ENCODE results near the gene STK24. TPM values are rescaled to one million over a fixed set of nuclear protein-coding genes. Genes with fewer than 3 reads are reported as not detected.

Gene STK24
- total RNA-seq, 1 donor from 2014 or later = 136 TPM

DNA sequence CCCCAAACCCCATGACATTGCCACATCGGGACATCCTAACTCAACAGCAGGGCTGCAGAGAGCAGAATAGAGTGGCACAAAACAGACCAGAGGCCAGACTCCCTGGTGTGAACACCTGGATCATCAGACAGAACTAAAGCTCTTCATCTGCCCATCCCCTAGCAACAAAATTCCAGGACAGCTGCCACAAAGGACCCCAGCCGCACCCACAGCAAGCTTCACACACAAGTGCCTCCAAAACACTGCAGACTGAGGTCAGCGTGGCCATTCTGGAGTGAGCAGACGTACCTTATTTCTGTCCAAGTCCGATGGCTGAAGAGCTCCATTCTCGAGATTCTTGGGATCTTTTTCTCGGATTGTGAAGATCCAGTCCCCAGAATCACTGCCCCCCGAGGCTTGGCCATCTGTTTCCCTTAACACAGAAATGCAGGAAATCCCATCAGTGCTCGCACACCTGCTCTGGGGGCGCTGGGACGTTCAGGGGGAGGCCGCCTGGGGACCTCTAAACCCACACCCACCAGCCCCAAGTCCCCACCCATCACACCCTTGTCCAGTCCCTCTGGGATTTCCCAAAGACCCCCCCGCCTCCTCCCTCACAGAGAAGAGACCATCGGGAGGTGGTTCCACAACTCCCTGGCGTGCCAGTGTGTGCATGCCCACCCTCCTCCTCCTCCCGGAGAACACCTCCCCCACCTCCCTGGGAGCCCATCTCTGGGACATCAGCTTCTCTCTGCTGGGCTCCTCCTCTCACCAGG lies 115.2 kb downstream of the STK24 start:
- H3K4me1 Mint-ChIP-seq = peaks cover 14% of the 10 kb centered on the region
- H3K9me3 Mint-ChIP-seq = no peaks in the 10 kb centered on the region
- intact Hi-C loops (cut with micrococcal nuclease) = no loop called here
- no peak for DNase-seq
- H3K27ac Mint-ChIP-seq = peak overlapping the region; percentile 11
- no peaks in the 10 kb centered on the region for H3K27me3 Mint-ChIP-seq
- no peak overlapping the region for H3K4me3 Mint-ChIP-seq
- peaks cover 59% of the 10 kb centered on the region for H3K36me3 Mint-ChIP-seq (ENCODE audit: low read depth)

DNA sequence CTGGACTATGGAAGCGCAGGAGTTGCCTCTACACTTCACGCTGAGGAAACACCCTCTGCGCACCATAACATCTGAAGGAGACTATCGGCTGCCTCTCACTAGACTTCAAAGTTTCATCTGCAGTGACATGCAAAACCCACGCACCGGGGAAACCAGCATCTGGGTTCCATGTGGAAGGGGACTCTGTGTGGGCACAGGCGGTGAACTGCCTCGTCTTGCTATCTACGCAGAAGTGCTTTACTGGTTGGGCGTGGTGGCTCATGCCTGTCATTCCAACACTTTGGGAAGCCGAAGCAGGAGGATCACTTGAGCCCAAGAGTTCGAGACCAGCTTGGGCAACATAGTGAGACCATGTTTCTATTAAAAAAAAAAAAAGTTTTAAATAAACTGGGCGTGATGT lies 116.4 kb downstream of the STK24 start:
- Mint-ChIP-seq H3K27ac (no peak overlapping the region), H3K4me1 (peaks cover 9% of the 10 kb centered on the region), H3K4me3 (no peak overlapping the region), H3K9me3 (no peaks in the 10 kb centered on the region), H3K36me3 (ENCODE audit: low read depth) (peaks cover 59% of the 10 kb centered on the region), H3K27me3 (no peaks in the 10 kb centered on the region)
- DNase-seq = no peak
- intact Hi-C loops (cut with micrococcal nuclease) = no loop called here

DNA sequence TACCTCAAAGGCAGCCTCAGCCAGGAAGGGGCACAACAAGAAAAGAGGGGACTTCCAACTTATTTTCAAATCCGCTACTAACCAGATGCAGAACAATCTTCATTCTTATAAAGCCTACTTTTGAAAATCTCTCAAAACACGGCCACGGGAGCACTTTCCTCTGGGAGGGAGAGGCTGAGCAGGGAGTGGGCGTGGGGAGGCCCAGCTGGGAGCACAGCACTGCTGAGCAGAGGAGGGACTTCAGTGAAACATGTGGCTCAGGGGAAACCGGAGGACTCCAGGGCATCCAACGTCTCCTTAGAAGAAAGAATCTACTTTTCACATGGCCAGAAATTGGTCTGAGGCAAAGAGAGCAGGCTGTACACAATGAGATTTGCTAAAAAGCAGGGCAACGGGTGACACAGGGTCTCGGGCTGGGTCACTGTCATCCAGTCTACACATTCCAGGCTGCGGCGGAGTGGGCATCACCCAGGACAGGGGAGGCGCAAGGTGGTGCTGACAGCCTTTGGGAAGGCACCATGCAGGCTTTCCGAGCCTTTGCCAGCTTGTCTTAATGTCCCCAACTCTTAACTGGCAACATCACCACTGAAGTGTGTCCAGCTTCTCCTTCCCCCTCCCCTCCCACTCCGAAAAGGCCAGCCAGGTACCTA lies 117.1 kb downstream of the STK24 start:
- Mint-ChIP-seq H3K4me1 (peaks cover 9% of the 10 kb centered on the region), H3K27me3 (no peaks in the 10 kb centered on the region), H3K4me3 (no peak overlapping the region), H3K36me3 (ENCODE audit: low read depth) (peaks cover 62% of the 10 kb centered on the region), H3K27ac (peak overlapping the region; percentile 45), H3K9me3 (no peaks in the 10 kb centered on the region)
- intact Hi-C loops (cut with micrococcal nuclease) = no loop called here
- DNase-seq = no peak

DNA sequence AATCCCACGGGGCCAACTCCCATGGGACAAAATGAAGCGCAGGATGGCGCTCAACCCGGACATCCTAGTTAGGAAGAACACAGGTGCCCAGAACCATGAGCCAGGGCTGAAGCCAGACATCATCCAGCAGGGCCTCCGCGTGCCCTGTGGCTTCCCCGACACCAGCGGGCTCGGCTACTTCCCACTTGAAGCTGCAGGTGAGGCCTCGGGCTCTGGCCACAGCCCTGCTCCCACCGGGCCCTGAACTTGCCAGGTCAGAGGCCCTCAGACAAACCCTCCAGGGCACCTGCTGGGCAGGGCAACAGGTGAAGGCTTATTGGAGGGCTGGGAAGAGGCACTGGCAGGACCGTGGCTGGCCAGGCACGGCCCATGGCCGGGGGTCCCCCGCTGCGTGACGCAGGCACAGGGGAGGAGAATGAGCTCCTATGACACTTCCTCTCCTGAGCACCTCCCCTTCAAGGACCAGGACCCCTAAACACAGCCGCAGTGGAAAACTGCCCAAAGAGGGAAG lies 117.7 kb downstream of the STK24 start:
- Mint-ChIP-seq H3K27me3 (no peaks in the 10 kb centered on the region), H3K4me3 (no peak overlapping the region), H3K4me1 (peaks cover 9% of the 10 kb centered on the region), H3K27ac (no peak overlapping the region), H3K36me3 (ENCODE audit: low read depth) (peaks cover 68% of the 10 kb centered on the region), H3K9me3 (no peaks in the 10 kb centered on the region)
- no peak for DNase-seq
- intact Hi-C loops (cut with micrococcal nuclease) = no loop called here

DNA sequence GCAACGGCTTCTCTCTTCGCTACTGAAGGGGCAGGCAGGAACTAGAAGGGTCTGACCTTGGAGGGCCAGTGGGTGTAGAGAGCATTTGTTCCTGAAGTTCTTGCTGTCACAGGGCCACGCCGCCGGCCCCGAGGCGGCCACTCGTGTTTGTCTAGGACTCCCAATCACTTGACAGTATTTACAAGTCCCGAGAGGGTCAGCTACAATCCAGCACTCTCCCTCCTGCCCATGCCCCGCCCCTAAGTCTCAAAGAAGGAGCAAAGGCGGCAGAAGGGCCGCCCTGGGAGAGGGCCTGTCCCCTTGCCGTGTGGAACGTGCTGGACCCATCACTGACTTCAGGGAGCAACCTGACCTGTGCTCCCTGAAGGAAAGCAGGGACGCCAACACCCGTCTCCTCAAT lies 118.5 kb downstream of the STK24 start:
- H3K27ac Mint-ChIP-seq = no peak overlapping the region
- peaks cover 64% of the 10 kb centered on the region for H3K36me3 Mint-ChIP-seq (ENCODE audit: low read depth)
- no peaks in the 10 kb centered on the region for H3K9me3 Mint-ChIP-seq
- no peak for DNase-seq
- no peak overlapping the region for H3K4me3 Mint-ChIP-seq
- H3K27me3 Mint-ChIP-seq = no peaks in the 10 kb centered on the region
- intact Hi-C loops (cut with micrococcal nuclease) = no loop called here
- peaks cover 9% of the 10 kb centered on the region for H3K4me1 Mint-ChIP-seq

DNA sequence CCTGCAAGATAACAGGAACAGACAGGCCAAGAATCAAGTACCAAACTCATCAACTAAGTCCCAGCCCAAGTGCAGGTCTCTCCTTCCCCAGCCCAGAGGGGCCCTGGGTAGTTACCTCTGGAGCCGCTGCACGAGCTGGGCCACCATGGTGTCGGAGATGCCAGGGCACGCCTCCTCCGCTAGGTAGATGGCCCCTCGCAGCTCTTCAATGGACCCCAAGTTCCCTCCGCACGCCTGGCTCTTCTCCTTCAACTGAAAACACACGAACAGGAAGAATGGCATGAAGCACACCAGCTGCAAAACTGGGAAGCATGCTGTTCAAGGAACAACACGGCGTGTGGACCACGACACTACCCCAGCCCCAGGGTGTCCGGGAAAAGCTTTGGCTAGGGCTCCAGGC lies 119.9 kb downstream of the STK24 start:
- Mint-ChIP-seq H3K27me3 (no peaks in the 10 kb centered on the region), H3K27ac (no peak overlapping the region)

DNA sequence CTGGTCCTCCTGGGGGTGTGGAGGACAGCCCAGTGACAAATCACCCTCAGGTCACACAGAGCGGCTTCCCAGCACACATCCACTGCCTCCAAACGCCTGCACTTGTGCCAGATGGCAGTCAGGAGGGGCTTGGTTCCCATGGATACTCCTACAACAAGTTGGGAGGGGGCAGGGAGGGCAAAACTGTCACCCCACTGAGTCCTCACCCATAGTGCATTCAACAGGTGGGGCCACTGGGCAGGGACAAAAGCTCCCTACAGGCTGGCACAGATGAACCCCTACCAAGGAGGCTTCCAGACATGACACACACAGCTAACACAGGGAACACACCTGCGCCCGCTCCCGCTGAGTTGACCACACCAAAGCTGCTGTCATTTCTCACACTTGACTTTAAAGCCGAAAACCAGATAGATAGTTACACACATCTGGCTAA lies 120.5 kb downstream of the STK24 start:
- Mint-ChIP-seq H3K27ac (peak overlapping the region; percentile 20), H3K9me3 (no peaks in the 10 kb centered on the region), H3K4me3 (no peak overlapping the region), H3K27me3 (no peaks in the 10 kb centered on the region), H3K4me1 (peaks cover 8% of the 10 kb centered on the region), H3K36me3 (ENCODE audit: low read depth) (peaks cover 63% of the 10 kb centered on the region)
- intact Hi-C loops (cut with micrococcal nuclease) = no loop called here
- no peak for DNase-seq

More for the DNA sequence above, 119.9 kb downstream of the STK24 start:
- intact Hi-C loops (cut with micrococcal nuclease) = no loop called here
- DNase-seq = no peak
- peaks cover 2% of the 10 kb centered on the region for H3K4me1 Mint-ChIP-seq
- no peak overlapping the region for H3K4me3 Mint-ChIP-seq
- H3K9me3 Mint-ChIP-seq = no peaks in the 10 kb centered on the region
- peaks cover 59% of the 10 kb centered on the region for H3K36me3 Mint-ChIP-seq (ENCODE audit: low read depth)

DNA sequence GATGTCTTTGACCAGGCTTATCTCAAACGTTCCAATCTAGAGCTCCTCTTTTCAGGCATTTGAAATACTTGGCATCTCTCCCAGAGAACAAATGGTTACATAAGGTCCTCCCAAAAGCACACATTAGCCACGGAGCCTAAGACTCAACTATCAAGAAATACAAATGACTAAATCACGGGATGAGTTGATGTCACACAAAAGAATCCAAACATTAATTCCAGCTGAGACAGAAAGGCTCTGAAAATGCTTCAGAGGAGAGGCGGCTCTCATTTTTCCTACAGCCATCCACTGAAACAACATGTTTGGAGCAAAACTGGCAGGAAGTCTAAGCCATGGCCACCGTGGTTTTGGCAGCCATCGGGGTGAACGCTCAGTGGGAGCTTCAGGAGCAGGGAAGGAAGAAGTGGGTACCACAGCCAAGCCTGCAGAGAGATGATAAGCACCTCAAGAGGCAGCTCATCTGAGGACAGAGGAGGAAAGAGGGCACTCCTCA lies 122.5 kb downstream of the STK24 start:
- no peak overlapping the region for H3K4me3 Mint-ChIP-seq
- DNase-seq = no peak
- H3K4me1 Mint-ChIP-seq = peaks cover 18% of the 10 kb centered on the region
- peaks cover 55% of the 10 kb centered on the region for H3K36me3 Mint-ChIP-seq (ENCODE audit: low read depth)
- H3K9me3 Mint-ChIP-seq = no peaks in the 10 kb centered on the region
- intact Hi-C loops (cut with micrococcal nuclease) = no loop called here
- no peaks in the 10 kb centered on the region for H3K27me3 Mint-ChIP-seq
- H3K27ac Mint-ChIP-seq = peak overlapping the region; percentile 32

DNA sequence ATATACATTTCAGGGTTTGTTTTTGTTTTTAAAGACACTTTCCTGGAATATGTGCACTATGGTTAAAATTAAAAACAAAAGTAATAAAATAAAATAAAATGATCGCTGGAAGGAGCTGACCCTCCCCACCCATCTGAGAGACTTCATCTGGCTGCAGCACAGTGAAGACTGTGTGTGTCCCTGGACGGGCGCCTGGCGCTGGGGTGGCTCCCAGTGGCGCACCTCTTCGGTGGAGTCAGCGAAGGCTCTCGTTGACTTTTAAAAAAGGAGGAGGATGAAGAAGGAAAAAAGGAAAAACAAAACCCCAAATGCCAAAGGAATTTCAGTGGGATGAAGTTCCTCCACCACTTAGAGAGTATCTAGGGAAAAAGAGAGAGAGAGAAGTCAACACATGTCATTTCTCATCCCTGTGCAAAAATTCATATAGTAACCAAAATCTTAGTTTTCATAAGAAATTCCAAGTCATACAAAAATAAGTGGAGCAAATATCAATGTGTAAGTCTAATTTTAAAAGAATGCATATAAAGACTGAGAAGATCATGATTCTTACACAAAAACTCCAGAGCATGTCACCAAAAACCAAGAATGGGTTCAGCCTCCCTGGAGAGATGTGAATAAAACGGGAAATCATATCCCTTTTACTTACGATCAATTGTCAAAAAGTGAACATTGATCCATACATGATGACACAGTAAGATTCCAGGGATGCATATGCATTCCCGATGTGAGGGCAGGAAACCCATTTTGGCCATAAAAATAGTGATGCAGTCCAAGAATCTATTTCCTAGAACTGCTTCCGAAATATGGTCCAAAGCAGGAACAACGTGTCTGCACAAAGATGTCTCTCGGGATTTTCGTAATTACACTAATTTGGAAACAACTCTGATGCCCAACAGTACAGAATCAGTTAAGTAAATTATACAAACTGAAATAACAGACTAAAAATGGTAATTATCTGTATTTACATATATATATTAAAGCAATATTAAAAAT lies 123.8 kb downstream of the STK24 start:
- Mint-ChIP-seq H3K36me3 (ENCODE audit: low read depth) (peaks cover 54% of the 10 kb centered on the region), H3K27ac (peak overlapping the region; percentile 32), H3K9me3 (no peaks in the 10 kb centered on the region), H3K4me1 (peaks cover 19% of the 10 kb centered on the region), H3K27me3 (no peaks in the 10 kb centered on the region), H3K4me3 (no peak overlapping the region)
- intact Hi-C loops (cut with micrococcal nuclease) = no loop called here
- no peak for DNase-seq

DNA sequence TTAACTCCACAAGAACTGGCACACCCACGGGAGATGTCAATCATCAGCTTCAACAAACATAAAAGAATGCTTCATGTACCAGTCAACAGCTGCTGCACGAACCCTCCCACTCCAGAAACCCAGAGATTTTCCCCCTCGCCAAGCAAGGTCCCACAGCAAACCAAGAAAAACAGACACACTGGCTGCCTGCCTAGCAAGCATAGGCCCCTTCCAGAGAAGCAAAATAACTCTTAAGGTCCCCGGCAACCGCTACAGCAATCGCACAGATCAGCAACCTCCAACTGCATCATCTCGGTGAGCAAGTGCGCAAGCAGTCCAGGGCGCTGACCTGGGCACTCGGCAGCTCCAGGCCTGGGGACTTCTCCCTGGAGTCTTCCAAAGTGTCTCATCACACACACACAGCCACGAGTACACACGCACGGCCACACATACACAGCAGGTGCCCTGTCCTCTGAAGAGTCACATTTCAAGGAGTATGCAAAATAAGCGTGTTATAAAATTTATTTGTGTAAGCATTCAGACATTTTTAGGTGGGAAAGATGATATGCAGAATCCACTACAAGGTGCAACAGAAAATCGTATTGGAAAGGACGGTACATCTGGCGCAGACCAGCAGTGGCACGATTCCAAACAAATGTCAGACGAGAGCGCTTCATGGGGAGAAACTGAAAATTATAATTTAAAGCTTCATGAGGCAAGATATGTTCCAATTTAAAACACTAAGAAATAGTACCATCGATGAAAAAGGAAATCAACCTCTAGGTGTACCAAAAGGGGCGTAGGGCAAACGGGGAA lies 125.0 kb downstream of the STK24 start:
- peaks cover 51% of the 10 kb centered on the region for H3K36me3 Mint-ChIP-seq (ENCODE audit: low read depth)
- DNase-seq = no peak
- intact Hi-C loops (cut with micrococcal nuclease) = no loop called here
- H3K9me3 Mint-ChIP-seq = no peaks in the 10 kb centered on the region
- H3K27me3 Mint-ChIP-seq = no peaks in the 10 kb centered on the region
- H3K4me1 Mint-ChIP-seq = peaks cover 19% of the 10 kb centered on the region
- H3K4me3 Mint-ChIP-seq = no peak overlapping the region
- H3K27ac Mint-ChIP-seq = peak overlapping the region; percentile 55

DNA sequence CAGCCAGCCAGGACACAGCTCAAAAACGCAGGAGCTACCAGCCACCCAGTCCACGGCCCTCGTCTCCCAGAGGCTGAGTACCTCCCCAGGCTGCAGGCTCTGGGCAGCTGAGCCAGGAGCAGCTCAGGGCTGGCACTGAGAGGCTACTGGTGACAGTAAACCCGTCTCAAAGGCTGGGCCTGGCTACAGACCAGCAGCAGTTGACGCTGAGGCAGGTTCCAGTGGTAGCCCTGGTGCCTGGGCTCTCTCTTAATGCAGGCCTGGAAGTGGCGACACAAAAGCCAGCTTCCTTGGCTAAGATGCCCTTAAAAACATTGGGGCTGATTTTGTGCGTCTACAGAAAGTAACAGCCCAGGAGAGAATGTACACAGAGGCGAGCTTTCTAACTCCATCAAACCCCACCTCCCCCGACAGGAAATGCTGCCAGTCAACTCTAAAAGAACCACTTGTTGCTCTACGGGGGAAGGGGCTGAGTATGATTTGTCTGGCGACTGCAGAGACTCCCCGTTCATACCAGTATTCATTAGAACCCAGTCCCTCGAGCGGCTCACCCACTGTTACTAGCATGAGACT lies 126.3 kb downstream of the STK24 start:
- Mint-ChIP-seq H3K4me1 (peaks cover 22% of the 10 kb centered on the region), H3K27ac (peak overlapping the region; percentile 55), H3K4me3 (no peak overlapping the region), H3K27me3 (no peaks in the 10 kb centered on the region), H3K9me3 (no peaks in the 10 kb centered on the region), H3K36me3 (ENCODE audit: low read depth) (peaks cover 42% of the 10 kb centered on the region)
- no peak for DNase-seq
- intact Hi-C loops (cut with micrococcal nuclease) = no loop called here

DNA sequence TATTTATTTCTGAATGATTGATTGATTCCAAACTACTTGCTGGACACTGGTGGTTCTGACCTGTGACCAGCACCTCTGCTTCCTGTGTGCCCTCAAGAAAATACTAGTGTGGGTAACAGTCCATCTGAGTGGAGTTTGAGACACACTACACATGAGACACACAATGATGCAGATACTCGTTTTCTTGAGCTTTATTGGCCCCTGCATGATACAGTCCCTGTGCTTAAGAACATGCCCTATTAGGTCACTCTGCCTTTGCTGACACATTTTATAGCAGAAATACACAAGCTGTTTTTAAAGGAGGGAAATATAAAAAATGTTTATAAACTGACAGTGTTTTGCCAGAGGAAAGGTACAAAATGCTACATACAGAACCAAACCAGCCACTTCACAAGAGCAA lies 126.9 kb downstream of the STK24 start:
- Mint-ChIP-seq H3K27ac (peak overlapping the region; percentile 53), H3K4me3 (no peak overlapping the region), H3K27me3 (no peaks in the 10 kb centered on the region), H3K4me1 (peaks cover 27% of the 10 kb centered on the region), H3K36me3 (ENCODE audit: low read depth) (peaks cover 36% of the 10 kb centered on the region), H3K9me3 (no peaks in the 10 kb centered on the region)
- no peak for DNase-seq
- intact Hi-C loops (cut with micrococcal nuclease) = no loop called here

Measured in activated CD4-positive, alpha-beta T cell treated with anti-CD3 and anti-CD28 coated beads, Interleukin-2, amount 10 ng/mL, durations not matched to agents 24 days and 14 days (primary cell).